Fibroblast of skin of left biceps (primary cell): Measurements from ENCODE around the gene GOLGA1.
"Not testable (repeated sequence)": the region's sequence is repeated elsewhere in the genome, so short reads cannot be mapped to it uniquely, and the experiment has no call there.

ENCODE experiments used
- DNase-seq, 2 experiments: peaks; one replicate each; pipeline ENCODE4 v3.0.0-alpha.2; 2013; ENCODE audit warnings: low read depth in 2 of 2

Gene GOLGA1

DNA sequence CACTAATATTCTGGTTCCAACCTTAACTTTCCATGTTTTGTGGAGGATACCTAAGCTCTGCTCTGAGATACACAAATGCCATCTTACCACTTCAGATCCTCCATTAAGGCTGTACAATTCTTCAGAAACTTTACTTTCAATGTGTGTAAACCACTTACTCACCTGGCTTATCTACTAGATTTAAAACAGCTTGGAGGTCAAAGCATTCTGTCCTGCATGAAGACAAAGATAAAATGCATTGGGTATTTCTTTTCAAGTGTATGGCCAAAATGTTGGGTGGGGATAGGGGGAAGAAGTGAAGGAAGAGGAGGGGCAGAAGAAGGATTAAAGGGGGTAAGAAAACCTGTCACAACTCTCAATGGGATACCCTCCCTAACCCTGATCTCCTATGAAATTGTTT, 939 bp downstream of the GOLGA1 start:
- no peak for DNase-seq

DNA sequence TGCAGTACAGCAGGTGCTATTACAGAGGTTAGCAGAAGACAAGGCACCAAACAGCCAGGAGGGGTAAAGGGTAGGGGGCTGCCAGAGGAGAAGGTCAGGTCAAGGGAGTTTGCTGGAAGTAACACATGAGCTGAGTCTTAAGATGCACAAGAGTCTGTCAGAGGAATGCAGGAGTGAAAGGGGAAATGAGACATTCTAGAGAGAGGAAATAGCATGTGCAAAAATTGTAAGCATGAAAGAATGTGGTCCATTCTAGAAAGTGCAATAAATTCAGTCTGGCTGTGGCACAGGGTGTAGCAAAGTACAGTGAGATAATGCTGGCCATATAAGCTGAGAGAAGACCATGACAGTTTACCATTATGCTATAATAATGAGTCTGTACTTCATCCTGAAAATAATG, 6.6 kb downstream of the GOLGA1 start:
- DNase-seq = no peak

DNA sequence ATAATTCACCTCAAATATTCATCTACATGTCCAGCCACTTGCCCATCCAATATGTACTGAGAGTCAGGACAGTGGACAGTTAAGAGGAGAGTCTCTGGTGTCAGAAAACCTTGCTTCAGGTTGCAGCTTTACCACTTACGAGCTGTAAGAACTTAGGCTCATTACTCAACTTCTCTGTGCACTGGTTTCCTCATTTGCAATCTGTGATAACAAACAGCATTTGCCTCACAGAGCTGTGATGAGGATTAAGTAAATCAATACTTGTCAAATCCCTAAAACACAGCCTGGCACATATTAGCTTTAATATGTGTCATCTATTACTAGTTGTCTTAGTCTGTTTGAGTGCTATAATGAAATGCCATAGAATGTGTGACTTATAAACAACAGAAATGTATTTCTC, 8.6 kb downstream of the GOLGA1 start:
- no peak for DNase-seq

DNA sequence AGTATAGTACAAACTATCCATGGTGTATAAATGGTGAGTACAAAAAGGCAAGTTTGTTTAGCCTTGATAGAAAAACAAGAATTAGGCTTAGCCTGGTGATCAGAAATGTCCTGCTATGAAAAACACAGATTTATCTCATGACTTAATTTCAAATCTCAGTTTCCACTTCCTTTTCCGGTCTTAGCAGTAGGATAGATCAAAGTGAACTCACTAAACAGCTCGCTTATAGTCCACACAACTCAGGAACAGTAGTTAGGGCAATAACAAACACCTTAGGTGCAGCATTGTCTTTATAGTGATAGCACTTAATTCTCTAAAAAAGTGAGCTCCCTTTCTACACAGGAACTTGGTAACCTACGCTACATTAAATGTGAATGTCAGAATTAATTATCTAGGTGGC, 11.4 kb downstream of the GOLGA1 start:
- DNase-seq = no peak

DNA sequence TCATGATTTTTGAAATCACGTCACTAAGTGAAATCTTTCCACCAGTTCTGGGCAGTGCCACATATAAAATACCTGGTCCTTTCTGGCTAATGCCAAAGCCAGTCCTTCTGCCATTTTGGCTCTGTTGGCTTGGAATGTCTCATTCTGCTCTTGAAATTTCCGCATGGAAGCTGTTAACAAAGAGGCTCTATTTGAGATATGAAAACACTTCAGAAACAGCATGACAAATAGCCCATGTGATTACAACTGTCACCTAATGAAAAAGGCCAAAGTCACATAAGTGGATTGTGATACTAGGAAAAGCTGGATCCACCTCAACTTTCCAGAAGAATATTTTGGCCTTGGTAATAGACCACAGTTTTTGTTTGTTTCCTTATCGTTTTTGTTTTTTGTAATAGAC, 12.8 kb downstream of the GOLGA1 start:
- DNase-seq = no peak

DNA sequence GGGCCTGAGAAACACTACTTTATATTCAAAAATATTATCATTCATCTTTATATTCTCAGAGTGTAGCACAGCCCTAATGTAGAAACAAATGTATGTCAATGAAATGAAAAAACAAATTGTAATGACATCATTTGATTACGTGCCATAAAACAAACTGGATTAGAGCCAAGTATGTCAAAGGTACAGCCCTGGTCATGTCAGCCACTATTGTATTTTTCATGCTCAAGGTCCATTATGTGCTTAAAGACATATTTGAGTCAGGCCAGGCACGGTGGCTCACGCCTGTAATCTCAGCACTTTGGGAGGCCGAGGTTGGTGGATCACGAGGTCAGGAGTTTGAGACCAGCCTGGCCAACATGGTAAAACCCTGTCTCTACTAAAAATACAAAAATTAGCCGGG, 20.5 kb downstream of the GOLGA1 start:
- not testable (repeated sequence) for DNase-seq

DNA sequence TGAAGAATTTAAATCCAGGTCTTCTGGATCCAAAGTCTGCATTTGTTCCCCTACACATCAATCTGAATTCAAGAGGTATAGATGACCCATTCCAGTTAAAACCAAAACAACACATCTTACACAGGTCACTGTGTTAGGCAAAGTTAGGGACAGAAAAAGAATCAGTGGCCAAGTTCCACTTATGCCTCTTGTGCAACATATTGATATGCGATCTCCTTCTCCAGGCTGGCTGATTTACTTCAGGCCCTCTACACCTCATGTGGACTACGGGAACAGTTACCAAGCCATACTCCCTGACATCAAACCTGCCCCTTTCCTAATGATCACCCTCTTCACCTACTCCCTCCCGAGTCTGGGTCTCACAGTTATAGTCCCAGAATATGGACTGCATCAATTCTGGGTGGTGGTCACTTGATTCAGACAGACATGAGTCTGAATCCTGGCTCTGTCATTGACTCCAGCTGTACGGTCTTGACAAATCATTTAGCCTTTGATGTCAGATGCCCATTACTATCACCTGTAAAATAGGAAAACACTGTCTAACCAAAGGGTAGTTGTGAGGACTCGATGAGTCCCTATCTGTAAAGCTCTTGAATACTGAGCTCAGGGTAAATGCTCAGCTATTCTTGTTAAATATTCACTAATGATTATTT, 26.0 kb downstream of the GOLGA1 start:
- DNase-seq = no peak

DNA sequence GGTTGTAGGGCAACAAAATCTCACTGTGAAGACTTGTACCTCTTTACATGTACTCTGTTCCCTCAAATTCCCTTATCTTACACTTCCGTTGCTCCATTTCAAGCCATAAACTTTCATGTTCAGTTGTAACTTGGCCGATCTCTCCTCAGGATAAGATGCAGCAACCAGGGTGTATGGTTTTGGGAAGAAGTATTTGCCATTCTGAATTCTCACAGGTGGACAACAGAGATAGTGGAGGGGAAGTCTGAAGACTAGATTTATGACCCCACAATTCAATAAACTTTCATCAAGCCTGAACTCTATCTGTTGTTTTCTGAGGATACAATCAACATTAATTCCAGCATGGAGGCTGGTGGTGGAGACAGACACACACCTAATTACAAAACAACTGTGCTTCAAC, 27.5 kb downstream of the GOLGA1 start:
- DNase-seq = no peak

DNA sequence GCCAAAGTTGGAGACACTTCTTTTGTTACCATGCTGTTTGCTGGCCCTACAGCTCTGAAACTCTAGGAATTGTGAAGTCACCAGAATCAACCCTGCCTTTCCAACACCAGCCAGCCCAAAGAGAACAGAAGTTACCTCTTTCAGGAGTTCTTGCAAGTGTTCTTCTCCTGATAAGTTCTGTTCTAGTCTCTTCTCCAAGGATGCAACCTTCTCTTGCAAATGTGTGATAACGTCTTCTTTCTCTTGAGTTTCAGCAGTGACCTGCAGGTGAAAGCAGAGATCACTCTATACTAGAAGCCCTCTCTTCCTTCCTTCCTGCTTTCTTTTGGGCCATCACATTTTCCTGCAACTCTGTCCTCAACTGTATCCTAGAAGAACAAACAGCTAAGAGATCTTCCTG, 29.1 kb downstream of the GOLGA1 start:
- no peak for DNase-seq

DNA sequence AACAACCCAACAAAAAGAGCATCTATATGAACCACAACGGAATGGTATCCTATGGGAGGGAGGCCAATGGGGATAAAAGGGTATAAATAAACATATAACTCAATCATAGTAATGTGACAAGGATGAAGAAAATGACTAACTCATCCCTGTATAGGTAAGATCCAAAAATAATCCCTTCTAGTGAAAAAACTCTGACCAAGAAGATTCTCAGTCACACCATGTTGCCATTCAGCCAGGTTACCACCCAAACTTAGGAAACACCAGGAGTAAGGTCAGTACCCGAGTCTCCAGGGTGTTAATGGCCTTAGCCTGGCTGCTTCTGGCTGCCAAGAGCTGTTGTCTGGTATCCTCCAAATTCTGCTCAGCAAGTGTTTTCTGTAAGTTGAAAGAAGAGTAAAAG, 32.8 kb downstream of the GOLGA1 start:
- no peak for DNase-seq

DNA sequence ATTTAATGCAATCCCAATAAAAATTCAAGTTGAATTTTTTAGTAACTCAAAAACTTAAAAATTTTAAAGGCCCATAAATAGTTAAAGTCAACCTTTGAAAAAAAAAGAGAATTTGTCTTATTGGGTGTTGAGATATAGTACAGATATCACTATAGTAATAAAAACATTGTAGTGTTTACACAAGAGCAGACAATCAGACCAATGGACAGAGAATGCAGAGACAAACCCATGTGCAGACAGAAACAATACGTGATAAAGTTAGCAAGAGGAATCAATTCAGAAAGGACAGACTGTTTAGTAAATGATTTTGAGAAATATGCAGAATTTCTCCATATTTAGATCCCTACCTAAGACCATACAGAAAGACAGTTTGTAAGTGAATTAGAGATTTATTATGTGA, 33.9 kb downstream of the GOLGA1 start:
- DNase-seq = no peak

DNA sequence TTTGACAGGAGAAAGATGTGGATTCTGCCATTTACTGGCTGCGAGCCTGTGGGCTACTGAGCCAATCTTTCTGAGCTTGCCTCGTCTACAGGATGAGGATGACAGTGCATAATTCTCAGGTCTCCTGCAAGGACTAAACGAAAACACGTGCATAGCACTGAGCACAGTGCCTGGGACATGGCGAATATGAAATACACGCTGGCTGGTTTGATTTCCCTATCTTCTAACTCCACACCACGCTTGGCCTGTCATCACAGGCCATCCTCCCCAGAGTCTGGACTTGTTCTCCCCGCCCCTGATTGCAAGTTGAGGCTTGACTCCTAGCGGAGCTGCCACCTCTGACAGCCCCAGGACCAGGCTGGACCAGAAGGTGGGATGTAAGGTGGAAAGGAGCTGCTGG, 41.0 kb downstream of the GOLGA1 start:
- no peak for DNase-seq

DNA sequence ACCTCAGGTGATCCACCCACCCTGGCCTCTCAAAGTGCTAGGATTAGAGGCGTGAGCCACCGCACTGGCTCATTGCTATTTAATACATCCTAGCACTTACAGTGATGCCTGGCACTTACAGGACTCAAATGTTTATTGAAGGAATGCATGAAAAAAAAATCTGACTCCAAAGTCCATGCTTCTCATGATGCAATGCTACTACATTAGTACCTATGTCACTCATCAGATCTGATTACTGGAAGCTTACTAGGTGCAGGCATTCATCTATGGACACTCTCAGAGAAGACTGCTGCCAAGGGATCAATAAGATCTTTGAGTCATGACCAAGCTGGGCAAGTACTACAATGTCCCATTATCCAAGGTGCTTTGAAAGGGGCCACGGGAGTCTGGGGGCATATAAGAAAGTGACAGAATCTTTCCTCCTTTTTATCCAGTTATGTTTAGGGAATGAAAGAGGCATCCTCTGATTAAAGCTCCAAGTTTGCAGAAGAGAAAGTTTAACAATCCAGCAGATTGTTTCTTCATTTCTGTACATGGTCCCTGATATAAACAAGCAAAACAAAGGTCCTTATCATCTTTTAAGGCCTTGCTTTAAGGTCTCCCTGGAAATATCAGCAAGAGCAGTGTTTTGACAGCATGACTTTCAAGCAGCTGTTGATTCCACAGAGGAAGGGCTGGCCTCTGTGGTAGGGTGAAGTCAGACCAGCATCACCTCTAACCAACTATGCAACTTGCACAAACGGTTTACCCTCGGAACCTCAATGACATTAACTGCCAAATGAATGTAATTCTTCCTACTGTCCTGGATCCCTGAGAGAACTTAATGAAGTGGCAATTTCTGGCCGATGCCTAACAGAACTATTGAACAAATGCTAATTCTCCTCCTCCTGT, 43.1 kb downstream of the GOLGA1 start:
- no peak for DNase-seq

DNA sequence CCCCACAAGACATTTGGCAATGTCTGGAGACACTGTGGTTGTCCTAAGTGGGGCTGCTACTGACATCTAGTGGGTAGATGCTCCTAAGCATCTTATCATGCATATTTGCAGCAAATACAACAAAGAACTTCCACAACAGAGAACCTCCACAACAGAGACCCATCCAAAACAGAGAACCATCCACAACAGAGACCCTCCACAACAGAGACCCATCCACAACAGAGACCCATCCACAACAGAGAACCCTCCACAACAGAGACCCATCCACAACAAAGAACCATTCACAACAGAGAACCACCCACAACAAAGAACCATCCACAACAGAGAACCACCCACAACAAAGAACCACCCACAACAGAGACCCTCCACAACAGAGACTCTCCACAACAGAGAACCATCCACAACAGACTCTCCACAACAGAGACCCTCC, 46.1 kb downstream of the GOLGA1 start:
- peak in 1 of 2 experiments; percentile 11 for DNase-seq

DNA sequence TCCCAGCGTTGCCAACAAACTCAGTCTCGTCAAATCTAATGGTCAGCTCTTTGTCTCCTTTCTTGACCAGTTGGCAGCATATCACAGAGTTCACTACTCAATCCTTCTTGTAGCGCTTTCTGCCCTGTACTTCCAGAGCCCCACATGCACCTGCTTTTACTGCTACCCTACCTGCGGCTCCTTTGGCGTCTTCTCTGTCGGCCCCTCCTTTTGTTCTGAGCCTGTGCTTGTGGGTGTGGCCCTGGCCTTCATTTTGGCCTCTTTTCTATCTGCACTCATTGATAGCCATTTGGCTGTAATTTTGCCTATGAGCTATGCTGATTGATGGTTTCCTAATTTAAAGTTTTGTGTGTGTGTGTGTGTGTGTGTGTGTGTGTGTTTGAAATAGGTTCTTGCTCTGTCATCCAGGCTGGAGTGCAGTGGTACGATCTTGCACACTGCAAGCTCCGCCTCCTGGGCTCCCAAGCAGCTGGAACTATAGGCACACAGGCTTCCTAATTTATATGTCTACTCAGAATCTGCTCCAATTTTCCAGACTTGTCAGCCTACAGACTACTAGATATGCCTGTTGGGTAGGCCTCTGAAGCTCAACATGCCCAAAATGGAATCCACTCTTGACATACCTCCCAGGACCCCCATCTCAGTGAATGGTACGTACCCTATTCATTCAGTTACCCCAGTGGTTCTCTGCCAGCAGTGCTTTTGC, 46.7 kb downstream of the GOLGA1 start:
- no peak for DNase-seq

DNA sequence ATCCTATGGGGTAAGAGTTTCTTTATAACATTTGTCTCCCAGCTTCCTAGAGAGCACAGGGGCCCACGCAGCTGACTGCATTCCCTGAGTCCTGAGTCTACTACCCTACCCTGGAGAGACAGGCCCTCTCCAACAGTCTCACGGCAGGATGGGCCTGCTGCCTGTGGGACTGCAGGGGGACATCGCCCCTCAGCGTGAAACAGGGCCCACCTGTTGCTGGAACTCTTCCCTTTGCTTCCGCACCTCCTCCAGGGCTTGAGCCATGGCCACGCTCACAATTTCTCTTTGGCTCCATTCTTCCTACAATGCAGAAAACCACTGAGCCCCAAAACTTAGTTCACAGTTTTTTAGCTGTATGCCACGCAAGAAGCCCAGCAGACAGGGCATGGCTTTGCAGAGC, 50.7 kb downstream of the GOLGA1 start:
- DNase-seq = no peak

DNA sequence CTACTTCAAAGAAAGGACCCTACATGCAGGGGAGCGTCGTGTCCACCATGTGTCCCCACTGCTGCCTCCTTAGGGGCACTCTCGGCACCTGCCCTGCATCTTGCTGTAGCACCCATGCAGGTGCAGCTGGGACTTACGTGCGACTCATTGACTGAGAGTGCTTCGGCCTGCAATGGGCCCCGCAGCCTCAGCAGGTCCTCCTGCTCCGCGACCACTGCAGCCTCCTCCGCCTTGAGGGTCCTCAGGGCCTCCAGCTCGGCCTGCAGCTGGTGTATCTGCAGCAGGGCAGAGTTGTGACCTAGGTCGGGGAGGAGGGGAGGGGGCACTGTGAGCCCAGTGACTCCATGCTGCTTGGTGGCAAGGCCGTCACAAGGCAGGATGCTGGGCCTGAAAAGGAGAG, 51.9 kb downstream of the GOLGA1 start:
- no peak for DNase-seq

DNA sequence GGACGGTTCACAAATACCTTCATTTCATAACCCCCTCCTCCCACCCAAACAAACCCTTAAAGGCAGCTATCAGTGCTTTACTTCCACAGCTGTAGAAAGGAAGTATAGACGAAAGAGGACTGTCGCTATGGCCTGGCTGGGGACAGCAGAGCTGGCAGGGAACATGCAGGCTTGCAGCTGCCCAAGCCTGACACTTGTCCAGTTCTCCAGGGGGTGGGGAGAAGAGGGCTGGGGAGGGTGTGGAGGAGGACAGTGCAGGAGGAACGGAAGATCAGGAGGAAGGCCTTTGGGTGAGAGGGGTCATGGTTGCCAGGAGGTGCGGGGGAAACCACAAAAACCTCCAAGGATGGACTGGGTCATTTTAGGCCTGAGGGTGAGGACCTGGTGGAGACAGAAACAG, 53.1 kb downstream of the GOLGA1 start:
- no peak for DNase-seq

DNA sequence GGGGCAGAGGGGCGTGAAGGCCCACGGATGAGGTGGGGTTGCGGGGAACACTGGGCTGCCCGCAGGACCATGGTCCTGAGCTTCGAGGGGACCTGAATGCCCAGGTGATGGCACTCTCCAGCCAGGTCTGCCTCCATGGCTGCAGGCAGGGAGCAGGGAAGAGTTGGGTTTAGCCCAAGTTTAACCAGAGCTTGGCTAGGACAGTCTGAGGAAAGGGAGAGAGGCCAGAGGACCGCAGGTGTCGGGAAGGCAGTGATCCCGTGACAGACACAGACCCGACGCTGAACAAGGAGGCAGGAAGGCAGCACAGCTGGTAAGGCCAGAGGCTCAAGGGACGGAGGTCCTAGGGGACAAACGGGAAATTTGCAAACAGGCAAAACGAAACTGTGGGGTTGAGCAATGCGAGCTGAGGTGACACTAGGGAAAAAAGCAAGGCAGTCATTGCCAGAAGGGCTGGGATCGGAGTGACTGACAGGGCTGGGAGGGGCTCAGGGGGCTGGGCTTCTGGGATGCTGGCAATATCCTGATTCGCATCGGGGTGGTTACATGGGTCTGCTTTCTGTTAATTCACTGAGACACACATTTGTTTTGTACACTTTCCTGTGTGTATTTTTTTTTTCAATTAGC, 53.9 kb downstream of the GOLGA1 start:
- no peak for DNase-seq

DNA sequence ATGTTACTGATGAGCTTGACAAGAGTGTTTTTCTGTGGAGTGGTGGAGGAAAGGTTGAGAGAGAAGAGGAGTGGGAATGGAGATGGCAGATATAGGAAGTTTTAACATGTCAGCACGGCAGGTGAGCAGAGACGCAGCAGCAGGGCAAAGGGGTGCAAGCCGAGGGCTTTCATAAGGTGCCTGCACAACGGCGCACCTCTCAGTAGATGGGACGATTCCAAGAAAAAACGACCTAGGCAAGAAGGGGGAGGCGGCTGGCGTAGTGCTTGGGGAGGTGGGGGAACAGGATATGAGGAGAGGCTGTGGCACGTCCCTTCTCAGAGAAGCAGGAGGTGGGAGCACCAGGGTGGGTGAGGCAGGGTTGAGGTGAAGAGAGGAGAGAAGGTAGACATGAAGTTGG, 54.4 kb downstream of the GOLGA1 start:
- no peak for DNase-seq

DNA sequence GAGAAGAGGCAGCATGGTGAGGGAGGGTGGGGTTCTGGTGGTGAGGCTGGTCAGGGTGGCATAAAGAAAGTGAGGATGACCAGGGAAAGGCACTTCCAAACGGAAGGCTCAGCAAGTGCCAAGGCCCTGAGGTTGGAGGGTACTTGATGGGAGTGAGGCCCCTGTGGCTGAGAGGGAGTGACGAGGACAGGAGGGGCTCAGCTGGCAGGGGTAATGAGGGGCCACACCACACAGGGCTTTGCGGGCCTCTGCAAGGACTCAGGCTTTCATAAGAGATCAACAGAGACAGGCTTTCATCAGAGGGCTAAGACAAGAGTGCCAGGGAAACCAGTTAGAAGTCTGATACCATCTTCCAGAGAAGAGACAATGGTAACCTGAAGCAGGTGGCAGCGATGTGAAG, 55.3 kb downstream of the GOLGA1 start:
- DNase-seq = no peak

DNA sequence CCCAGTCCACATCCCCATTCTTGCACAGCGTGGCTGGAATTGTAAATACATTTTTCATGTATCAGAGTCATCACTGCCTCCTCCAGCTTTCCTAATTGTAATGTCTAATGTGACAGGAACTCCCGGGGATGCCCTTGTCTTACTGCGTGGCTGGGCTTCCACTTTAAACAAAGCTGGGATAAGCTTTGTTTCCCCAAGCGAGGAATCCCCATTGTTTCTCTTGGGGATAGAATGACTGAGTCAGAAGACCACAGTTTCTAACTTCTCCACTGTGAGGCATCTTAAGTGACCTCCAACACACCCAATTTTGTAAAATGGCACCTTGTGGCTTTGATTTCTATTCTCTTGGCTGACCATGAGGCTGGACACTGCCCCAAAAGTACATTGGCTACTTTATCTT, 56.5 kb downstream of the GOLGA1 start:
- DNase-seq = no peak
